ENCODE results near the gene SAPCD1.

The SAPCD1 gene

GRCh38 chr6:31762356-31762755 lies at the start of gene SAPCD1:
Gene SAPCD1, plus strand, starts transcription at chr6:31762656. Its CDS starts 399 bp downstream, at chr6:31763055.
- no peak within 1 kb of the TSS for H3K4me3 ChIP-seq (ENCODE audit: low read depth in 1 of 2, low read length in 2 of 2)
- peaks cover 0 to 10% of the 10 kb centered on the region in 2 donors for H3K4me1 ChIP-seq (ENCODE audit: control insufficient read depth in 1 of 2, insufficient read depth in 2 of 2, low read length in 2 of 2)
- H3K36me3 ChIP-seq (ENCODE audit: control insufficient read depth in 1 of 2, insufficient read depth in 2 of 2, low read length in 2 of 2) = no peaks in the 10 kb centered on the region
- no peaks in the 10 kb centered on the region for H3K9me3 ChIP-seq (ENCODE audit: control insufficient read depth in 1 of 2, low read length in 2 of 2)
- H3K27me3 ChIP-seq (ENCODE audit: low read depth, low read length) = no peaks in the 10 kb centered on the region
- H3K27ac ChIP-seq (ENCODE audit: low read length) = no peak within 1 kb of the TSS

GRCh38 chr6:31713465-31713864 lies 49.0 kb upstream of the SAPCD1 start:
- no peak overlapping the region for H3K4me3 ChIP-seq (ENCODE audit: low read depth in 1 of 2, low read length in 2 of 2)
- no peaks in the 10 kb centered on the region for H3K9me3 ChIP-seq (ENCODE audit: control insufficient read depth in 1 of 2, low read length in 2 of 2)
- no peaks in the 10 kb centered on the region for H3K27me3 ChIP-seq (ENCODE audit: low read depth, low read length)
- H3K36me3 ChIP-seq (ENCODE audit: control insufficient read depth in 1 of 2, insufficient read depth in 2 of 2, low read length in 2 of 2) = no peaks in the 10 kb centered on the region
- H3K4me1 ChIP-seq (ENCODE audit: control insufficient read depth in 1 of 2, insufficient read depth in 2 of 2, low read length in 2 of 2) = no peaks in the 10 kb centered on the region
- no peak overlapping the region for H3K27ac ChIP-seq (ENCODE audit: low read length)

GRCh38 chr6:31713991-31714684 lies 48.3 kb upstream of the SAPCD1 start:
- H3K27me3 ChIP-seq (ENCODE audit: low read depth, low read length) = no peaks in the 10 kb centered on the region
- H3K9me3 ChIP-seq (ENCODE audit: control insufficient read depth in 1 of 2, low read length in 2 of 2) = no peaks in the 10 kb centered on the region
- no peak overlapping the region for H3K27ac ChIP-seq (ENCODE audit: low read length)
- no peaks in the 10 kb centered on the region for H3K4me1 ChIP-seq (ENCODE audit: control insufficient read depth in 1 of 2, insufficient read depth in 2 of 2, low read length in 2 of 2)
- no peaks in the 10 kb centered on the region for H3K36me3 ChIP-seq (ENCODE audit: control insufficient read depth in 1 of 2, insufficient read depth in 2 of 2, low read length in 2 of 2)
- H3K4me3 ChIP-seq (ENCODE audit: low read depth in 1 of 2, low read length in 2 of 2) = no peak overlapping the region

GRCh38 chr6:31715022-31715958 lies 47.2 kb upstream of the SAPCD1 start, which contains the start of gene LY6G6D:
Gene LY6G6D, plus strand, starts transcription at chr6:31715348. Its CDS starts 8 bp downstream, at chr6:31715356.
- no peak within 1 kb of the TSS for H3K27ac ChIP-seq (ENCODE audit: low read length)
- no peaks in the 10 kb centered on the region for H3K4me1 ChIP-seq (ENCODE audit: control insufficient read depth in 1 of 2, insufficient read depth in 2 of 2, low read length in 2 of 2)

GRCh38 chr6:31717499-31718222 lies 44.8 kb upstream of the SAPCD1 start:
- no peaks in the 10 kb centered on the region for H3K27me3 ChIP-seq (ENCODE audit: low read depth, low read length)
- no peaks in the 10 kb centered on the region for H3K9me3 ChIP-seq (ENCODE audit: control insufficient read depth in 1 of 2, low read length in 2 of 2)
- no peaks in the 10 kb centered on the region for H3K4me1 ChIP-seq (ENCODE audit: control insufficient read depth in 1 of 2, insufficient read depth in 2 of 2, low read length in 2 of 2)
- no peak overlapping the region for H3K4me3 ChIP-seq (ENCODE audit: low read depth in 1 of 2, low read length in 2 of 2)
- no peak overlapping the region for H3K27ac ChIP-seq (ENCODE audit: low read length)
- H3K36me3 ChIP-seq (ENCODE audit: control insufficient read depth in 1 of 2, insufficient read depth in 2 of 2, low read length in 2 of 2) = no peaks in the 10 kb centered on the region

More at GRCh38 chr6:31715022-31715958, 47.2 kb upstream of the SAPCD1 start, which contains the start of gene LY6G6D:
- Histone ChIP-seq H3K27me3 (ENCODE audit: low read depth, low read length) (no peaks in the 10 kb centered on the region), H3K4me3 (ENCODE audit: low read depth in 1 of 2, low read length in 2 of 2) (no peak within 1 kb of the TSS), H3K36me3 (ENCODE audit: control insufficient read depth in 1 of 2, insufficient read depth in 2 of 2, low read length in 2 of 2) (no peaks in the 10 kb centered on the region), H3K9me3 (ENCODE audit: control insufficient read depth in 1 of 2, low read length in 2 of 2) (no peaks in the 10 kb centered on the region)

GRCh38 chr6:31718265-31718664 lies 44.2 kb upstream of the SAPCD1 start:
- Histone ChIP-seq H3K27me3 (ENCODE audit: low read depth, low read length) (no peaks in the 10 kb centered on the region), H3K36me3 (ENCODE audit: control insufficient read depth in 1 of 2, insufficient read depth in 2 of 2, low read length in 2 of 2) (no peaks in the 10 kb centered on the region), H3K27ac (ENCODE audit: low read length) (no peak overlapping the region), H3K4me1 (ENCODE audit: control insufficient read depth in 1 of 2, insufficient read depth in 2 of 2, low read length in 2 of 2) (no peaks in the 10 kb centered on the region), H3K9me3 (ENCODE audit: control insufficient read depth in 1 of 2, low read length in 2 of 2) (no peaks in the 10 kb centered on the region), H3K4me3 (ENCODE audit: low read depth in 1 of 2, low read length in 2 of 2) (no peak overlapping the region)

- H3K9me3 ChIP-seq (ENCODE audit: control insufficient read depth in 1 of 2, low read length in 2 of 2) = no peaks in the 10 kb centered on the region
- no peaks in the 10 kb centered on the region for H3K27me3 ChIP-seq (ENCODE audit: low read depth, low read length)
These were observed 43.5 kb upstream of the SAPCD1 start for GRCh38 chr6:31719001-31719400.

GRCh38 chr6:31720196-31720770 lies 42.2 kb upstream of the SAPCD1 start:
- Histone ChIP-seq H3K27ac (ENCODE audit: low read length) (no peak overlapping the region), H3K36me3 (ENCODE audit: control insufficient read depth in 1 of 2, insufficient read depth in 2 of 2, low read length in 2 of 2) (no peaks in the 10 kb centered on the region), H3K27me3 (ENCODE audit: low read depth, low read length) (no peaks in the 10 kb centered on the region), H3K4me1 (ENCODE audit: control insufficient read depth in 1 of 2, insufficient read depth in 2 of 2, low read length in 2 of 2) (no peaks in the 10 kb centered on the region), H3K4me3 (ENCODE audit: low read depth in 1 of 2, low read length in 2 of 2) (no peak overlapping the region), H3K9me3 (ENCODE audit: control insufficient read depth in 1 of 2, low read length in 2 of 2) (no peaks in the 10 kb centered on the region)

More at GRCh38 chr6:31719001-31719400, 43.5 kb upstream of the SAPCD1 start:
- Histone ChIP-seq H3K36me3 (ENCODE audit: control insufficient read depth in 1 of 2, insufficient read depth in 2 of 2, low read length in 2 of 2) (no peaks in the 10 kb centered on the region), H3K4me3 (ENCODE audit: low read depth in 1 of 2, low read length in 2 of 2) (no peak overlapping the region), H3K27ac (ENCODE audit: low read length) (no peak overlapping the region), H3K4me1 (ENCODE audit: control insufficient read depth in 1 of 2, insufficient read depth in 2 of 2, low read length in 2 of 2) (no peaks in the 10 kb centered on the region)

GRCh38 chr6:31721351-31722020 lies 41.0 kb upstream of the SAPCD1 start, which contains the start of gene LY6G6C:
Gene LY6G6C, minus strand, starts transcription at chr6:31721746. Its CDS starts 67 bp downstream, at chr6:31721679.
- no peaks in the 10 kb centered on the region for H3K4me1 ChIP-seq (ENCODE audit: control insufficient read depth in 1 of 2, insufficient read depth in 2 of 2, low read length in 2 of 2)
- no peak within 1 kb of the TSS for H3K4me3 ChIP-seq (ENCODE audit: low read depth in 1 of 2, low read length in 2 of 2)
- no peak within 1 kb of the TSS for H3K27ac ChIP-seq (ENCODE audit: low read length)
- no peaks in the 10 kb centered on the region for H3K27me3 ChIP-seq (ENCODE audit: low read depth, low read length)
- no peaks in the 10 kb centered on the region for H3K9me3 ChIP-seq (ENCODE audit: control insufficient read depth in 1 of 2, low read length in 2 of 2)
- H3K36me3 ChIP-seq (ENCODE audit: control insufficient read depth in 1 of 2, insufficient read depth in 2 of 2, low read length in 2 of 2) = peaks cover 0 to 7% of the 10 kb centered on the region in 2 donors

- Histone ChIP-seq H3K4me3 (ENCODE audit: low read depth in 1 of 2, low read length in 2 of 2) (no peak overlapping the region), H3K36me3 (ENCODE audit: control insufficient read depth in 1 of 2, insufficient read depth in 2 of 2, low read length in 2 of 2) (peaks cover 0 to 14% of the 10 kb centered on the region in 2 donors), H3K27me3 (ENCODE audit: low read depth, low read length) (no peaks in the 10 kb centered on the region), H3K9me3 (ENCODE audit: control insufficient read depth in 1 of 2, low read length in 2 of 2) (no peaks in the 10 kb centered on the region), H3K27ac (ENCODE audit: low read length) (no peak overlapping the region), H3K4me1 (ENCODE audit: control insufficient read depth in 1 of 2, insufficient read depth in 2 of 2, low read length in 2 of 2) (no peaks in the 10 kb centered on the region)
These were observed 40.3 kb upstream of the SAPCD1 start for GRCh38 chr6:31722173-31722572.

All from muscle layer of duodenum (tissue), 2 donors.